HG03039 (cell line): ENCODE results near the gene NOP9.

Source experiments
- ATAC-seq: cut with Tn5 transposase; IDR thresholded peaks from one replicate; pipeline ENCODE4 v1.9.1; 2021; ENCODE audit warnings: mild to moderate bottlenecking, moderate library complexity; ENCODE audit not compliant: unreplicated experiment

The NOP9 gene

DNA sequence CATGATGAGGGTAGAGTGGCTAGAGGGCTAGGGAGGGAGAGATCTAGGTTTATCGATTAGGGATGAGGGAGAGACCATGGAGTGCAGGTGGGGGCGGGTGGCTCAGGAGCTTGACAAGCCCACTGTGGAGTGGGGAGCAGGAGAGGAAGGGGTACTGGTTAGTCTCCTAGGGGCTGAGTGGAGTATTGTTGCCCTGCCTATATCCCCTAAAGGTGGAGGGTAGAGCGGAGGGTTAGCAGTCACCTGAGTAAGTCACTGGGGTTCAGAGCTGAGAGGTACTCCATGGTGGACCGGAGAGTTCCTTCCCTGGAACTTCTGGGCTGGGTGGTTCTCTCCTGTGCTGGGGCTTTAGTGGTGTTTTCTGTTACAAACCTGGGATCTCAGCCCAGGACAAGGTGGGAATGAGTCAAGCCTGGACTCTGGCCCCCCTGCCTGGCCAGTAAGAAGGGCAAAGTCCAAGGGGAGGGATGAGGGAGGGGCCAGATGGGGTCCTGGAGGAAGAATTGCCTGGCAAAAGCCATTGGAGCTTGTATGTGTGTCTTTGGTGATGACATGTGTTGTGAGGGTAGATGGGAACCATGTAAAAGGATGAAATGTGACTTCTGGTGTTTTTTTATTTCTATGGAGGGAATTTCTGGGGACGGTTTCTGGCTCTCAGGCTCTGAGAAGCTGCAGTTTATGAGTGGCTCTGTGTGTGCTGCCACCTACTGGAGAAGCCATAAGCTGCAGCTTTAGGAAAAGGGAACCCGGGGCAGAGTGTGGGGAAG is 8.1 kb downstream of the NOP9 start, which contains the start of gene CIDEB:
Gene CIDEB, minus strand, starts transcription at position 403 of the 767 bp plus-strand sequence. Its CDS starts 119 bp downstream, at position 284.
- no peak for ATAC-seq

DNA sequence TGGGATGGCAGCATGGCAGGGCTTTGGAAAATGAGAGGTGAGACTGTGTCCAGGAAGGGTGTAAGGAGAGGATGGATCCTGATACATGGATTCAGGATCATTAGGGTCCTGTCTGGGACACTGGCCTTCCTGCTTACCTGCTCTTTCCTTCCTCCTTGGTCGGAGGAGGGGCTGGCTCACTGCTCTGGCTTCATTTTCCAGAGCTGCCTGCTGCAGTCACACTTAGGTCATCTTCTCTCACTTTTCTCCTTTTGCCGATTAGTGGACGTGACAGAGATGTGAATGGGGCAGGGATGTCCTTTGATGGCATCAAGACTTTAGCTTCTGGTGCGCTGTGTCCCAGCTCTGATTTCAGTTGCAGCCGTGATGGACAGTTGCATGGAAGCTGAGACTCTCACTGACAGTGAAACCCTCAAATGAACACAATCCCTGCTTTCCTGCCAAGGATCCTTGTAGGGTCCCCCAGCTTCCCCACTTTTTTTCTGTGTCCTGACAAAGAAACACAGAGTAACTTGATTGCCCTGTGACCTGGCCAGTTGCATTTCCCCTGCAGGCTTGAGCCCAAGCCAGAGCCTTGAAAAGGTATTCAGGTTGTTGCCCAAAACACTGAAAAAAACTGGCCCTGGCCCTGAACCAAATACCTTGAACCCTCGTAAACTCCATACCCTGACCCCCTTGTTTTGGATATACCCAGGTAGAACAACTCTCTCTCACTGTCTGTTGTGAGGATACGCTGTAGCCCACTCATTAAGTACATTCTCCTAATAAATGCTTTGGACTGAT is 8.9 kb downstream of the NOP9 start:
- no peak for ATAC-seq

DNA sequence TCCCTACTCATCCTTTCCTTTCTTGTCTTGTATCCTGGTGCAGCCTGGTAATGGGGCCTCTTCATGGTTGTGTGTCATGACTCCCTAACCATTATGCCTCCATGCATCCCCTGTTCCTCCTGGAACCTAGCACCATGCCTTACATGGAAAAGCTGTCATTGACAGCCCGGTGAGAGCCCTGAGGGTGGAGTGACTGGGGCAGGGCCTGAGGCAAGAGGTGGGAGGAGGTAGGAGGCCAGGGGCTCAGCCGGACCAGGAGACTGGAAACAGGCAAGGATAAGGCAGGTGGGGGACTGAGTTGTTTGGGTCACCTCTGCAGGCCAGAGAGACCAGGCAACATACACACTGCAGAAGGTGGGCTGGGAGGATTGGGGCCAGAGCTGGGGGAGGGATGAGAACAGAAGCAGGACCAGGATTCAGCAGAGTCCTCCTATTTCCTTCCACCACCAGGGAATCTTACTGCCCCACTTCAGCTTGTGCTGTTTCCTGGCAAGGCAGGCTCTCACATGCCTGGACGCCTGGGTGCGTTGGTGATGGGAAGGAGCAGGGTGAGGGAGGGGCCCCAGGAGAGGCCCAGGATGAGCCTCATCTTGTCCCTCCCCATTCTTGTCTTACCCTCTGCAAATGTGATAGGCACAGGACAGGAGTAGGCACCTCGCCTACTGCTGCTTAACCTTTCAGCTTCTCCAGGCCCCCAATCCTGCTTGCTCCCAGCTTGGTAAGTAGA is 10.1 kb downstream of the NOP9 start, which contains the start of gene LTB4R2:
Gene LTB4R2, plus strand, starts transcription at position 603 of the 727 bp plus-strand sequence. CDS start 525 bp downstream, outside the sequence.
- no peak for ATAC-seq

DNA sequence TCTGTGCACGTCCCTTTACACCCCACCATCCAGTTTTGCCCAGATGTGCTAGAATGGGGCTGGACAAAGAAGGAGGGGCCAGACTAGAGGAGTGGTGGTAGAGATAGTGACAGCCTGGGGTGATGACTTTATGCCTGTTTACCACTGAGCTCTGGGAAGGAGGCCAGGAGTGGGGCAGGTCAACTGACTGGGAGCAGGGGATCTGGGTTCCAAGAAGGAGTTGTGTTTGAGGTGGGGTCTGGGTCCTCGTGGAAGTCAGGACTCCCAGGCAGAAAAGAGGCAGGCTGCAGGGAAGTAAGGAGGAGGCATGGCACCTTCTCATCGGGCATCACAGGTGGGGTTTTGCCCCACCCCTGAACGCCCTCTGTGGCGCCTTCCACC is 10.6 kb downstream of the NOP9 start:
- ATAC-seq, result no peak

DNA sequence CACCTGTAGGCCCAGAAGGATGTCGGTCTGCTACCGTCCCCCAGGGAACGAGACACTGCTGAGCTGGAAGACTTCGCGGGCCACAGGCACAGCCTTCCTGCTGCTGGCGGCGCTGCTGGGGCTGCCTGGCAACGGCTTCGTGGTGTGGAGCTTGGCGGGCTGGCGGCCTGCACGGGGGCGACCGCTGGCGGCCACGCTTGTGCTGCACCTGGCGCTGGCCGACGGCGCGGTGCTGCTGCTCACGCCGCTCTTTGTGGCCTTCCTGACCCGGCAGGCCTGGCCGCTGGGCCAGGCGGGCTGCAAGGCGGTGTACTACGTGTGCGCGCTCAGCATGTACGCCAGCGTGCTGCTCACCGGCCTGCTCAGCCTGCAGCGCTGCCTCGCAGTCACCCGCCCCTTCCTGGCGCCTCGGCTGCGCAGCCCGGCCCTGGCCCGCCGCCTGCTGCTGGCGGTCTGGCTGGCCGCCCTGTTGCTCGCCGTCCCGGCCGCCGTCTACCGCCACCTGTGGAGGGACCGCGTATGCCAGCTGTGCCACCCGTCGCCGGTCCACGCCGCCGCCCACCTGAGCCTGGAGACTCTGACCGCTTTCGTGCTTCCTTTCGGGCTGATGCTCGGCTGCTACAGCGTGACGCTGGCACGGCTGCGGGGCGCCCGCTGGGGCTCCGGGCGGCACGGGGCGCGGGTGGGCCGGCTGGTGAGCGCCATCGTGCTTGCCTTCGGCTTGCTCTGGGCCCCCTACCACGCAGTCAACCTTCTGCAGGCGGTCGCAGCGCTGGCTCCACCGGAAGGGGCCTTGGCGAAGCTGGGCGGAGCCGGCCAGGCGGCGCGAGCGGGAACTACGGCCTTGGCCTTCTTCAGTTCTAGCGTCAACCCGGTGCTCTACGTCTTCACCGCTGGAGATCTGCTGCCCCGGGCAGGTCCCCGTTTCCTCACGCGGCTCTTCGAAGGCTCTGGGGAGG is 11.3 kb downstream of the NOP9 start, which contains the start of gene LTB4R:
Gene LTB4R, plus strand, starts transcription at position 857 of the 959 bp plus-strand sequence. CDS start 4,150 bp downstream, outside the sequence.
- ATAC-seq, result peak; percentile 63

DNA sequence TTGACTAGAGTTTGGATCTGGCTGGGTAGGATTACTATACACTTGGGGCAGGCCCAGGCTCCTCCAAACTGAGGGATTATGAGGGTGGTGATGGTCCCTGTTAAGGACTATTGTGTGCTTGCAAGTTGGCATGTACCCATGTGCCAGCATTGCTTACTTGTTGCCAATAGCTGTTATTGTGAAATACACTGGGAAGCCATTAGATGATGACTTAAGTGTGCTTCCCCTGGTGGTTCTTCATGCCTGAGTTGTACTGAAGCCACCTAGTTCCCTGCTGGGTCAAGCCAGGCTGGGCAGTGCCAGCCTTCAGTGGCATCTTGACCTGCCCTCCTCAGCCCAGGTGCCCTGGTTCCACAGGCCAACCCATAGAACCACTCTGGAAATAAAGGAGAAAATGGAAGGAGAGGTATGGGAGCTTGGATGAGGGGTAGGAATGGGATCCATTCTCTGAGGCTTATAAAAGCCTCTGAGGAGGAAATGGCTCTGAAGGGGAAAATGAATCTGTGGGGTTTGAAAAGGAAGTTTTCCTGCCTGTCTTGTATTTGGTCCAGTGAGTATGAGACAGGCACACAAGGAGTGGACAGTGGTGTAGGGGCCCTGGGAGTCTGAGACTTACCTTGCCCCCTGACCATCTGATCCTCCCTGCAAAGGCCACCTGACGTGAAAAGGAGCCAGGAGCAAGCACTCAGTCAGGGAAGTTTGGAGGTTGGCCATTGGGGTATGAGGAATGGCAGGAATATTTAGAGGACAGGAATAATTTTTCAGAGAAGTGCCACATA is 12.4 kb downstream of the NOP9 start:
- no peak for ATAC-seq

DNA sequence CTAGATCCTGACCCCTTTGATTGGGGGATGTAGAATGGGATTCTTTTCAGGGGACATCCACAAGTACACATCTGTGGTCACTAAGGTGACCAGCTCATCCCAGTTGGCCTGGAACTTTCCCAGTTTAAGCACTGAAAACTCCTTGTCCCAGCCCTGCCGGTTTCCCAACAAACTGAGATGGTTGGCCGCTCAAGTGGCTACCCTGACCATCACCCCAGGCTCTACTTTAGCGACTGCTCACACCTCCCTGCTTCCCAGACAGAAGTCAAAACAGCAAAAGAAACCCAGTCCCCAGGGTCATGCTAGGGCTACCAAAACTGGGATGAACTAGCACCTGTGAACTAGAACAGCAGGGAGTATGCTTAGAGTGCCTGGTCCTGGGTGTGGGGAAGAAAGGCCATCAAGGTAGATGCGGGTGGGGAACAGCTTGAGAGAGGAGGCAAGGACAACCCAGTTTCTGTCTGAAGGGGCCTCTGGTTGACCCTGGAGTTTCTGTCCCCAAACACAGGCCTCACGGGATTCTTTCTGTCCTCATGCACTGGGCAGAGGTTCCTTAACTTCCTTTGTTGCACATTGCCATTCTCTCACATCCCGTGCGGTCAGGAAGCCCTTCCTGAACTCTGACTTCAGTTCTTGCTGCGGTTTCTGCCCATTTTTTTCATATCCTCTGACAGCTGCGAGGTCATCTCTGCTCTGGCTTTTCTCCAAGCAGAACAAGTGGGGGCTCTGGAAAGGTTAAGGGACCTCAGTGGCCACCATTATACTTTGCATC is 13.3 kb downstream of the NOP9 start:
- no peak for ATAC-seq

DNA sequence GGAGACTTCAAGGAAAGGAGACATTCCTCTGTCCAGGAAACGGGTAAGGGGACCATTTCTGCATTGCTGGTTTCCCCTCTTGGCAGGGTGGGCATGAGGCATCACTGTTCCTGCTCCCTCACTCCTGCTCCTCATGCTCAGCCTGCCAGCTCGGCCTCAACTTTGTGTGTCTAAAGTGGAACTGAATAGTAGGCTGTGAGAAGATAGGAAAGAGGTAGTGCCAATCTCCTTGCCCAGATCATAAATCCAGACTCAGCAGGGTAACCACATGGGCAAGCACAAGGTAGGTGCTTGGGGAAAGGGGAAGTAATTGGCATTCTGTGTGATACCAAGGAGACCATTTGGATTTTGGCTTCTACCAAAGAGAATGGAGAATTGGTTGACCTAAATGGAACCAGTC is 14.3 kb downstream of the NOP9 start:
- no peak for ATAC-seq

DNA sequence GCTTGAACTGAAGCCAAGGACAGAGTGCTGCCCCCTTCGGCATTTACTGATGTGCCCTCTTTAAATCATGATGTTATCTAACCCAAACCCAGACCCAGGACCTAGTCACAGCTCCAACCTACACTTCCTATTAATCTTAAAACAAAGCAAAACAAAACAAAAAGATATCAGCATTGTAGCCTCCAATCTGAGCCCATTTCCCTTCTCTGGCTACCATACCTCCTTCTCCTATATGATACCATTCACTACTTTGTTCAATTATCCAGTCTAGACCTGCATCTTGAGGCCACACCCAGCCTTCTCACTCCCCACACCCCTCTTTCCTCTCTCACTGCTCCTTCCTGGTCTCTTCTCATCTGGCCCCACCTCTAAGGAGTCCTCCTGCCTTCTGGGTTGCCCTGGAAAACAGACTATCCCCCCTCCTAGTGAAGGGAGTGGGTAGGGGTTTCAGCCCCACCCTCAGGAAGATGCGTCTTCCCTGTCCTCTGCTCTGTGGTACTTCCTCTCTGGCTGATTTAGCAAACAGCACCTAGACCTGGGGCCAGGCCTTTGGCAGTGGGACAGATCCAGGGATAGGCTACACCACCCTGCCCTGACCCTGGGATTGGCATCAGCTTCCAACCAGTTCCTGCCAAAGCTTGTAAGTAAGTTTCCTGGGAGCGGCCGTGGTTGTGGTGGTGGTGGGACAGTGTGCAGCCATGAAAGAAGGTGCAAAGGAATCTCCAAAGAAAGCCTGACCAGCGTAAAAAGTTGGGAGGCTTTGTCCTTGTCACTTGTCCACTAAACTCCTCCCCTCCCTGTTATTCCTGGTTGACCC is 14.9 kb downstream of the NOP9 start:
- ATAC-seq, result no peak

DNA sequence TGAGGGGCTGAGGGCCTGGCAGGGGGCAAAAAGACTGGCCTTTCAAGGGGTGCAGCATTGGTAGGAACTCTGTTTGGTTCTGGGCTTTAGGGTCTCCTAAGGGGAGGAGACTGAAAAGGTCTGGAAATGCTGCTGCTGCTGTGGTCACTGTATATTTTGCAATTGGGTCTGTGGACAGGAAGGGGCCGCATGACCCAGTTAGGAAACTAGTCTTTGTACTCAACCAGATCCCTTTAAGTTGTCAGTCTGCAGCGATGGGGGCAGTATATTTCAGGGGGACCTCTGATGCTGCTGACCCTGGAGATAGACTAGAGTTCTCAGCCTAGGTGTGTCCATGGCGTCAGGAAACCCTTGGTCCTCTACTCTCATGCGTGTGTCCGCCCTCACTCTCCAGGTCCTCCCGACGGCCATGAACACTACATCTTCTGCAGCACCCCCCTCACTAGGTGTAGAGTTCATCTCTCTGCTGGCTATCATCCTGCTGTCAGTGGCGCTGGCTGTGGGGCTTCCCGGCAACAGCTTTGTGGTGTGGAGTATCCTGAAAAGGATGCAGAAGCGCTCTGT is 15.7 kb downstream of the NOP9 start:
- no peak for ATAC-seq

DNA sequence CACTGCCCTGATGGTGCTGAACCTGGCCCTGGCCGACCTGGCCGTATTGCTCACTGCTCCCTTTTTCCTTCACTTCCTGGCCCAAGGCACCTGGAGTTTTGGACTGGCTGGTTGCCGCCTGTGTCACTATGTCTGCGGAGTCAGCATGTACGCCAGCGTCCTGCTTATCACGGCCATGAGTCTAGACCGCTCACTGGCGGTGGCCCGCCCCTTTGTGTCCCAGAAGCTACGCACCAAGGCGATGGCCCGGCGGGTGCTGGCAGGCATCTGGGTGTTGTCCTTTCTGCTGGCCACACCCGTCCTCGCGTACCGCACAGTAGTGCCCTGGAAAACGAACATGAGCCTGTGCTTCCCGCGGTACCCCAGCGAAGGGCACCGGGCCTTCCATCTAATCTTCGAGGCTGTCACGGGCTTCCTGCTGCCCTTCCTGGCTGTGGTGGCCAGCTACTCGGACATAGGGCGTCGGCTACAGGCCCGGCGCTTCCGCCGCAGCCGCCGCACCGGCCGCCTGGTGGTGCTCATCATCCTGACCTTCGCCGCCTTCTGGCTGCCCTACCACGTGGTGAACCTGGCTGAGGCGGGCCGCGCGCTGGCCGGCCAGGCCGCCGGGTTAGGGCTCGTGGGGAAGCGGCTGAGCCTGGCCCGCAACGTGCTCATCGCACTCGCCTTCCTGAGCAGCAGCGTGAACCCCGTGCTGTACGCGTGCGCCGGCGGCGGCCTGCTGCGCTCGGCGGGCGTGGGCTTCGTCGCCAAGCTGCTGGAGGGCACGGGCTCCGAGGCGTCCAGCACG is 16.4 kb downstream of the NOP9 start:
- ATAC-seq, result no peak

DNA sequence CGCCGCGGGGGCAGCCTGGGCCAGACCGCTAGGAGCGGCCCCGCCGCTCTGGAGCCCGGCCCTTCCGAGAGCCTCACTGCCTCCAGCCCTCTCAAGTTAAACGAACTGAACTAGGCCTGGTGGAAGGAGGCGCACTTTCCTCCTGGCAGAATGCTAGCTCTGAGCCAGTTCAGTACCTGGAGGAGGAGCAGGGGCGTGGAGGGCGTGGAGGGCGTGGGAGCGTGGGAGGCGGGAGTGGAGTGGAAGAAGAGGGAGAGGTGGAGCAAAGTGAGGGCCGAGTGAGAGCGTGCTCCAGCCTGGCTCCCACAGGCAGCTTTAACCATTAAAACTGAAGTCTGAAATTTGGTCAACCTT is 16.9 kb downstream of the NOP9 start:
- ATAC-seq, result no peak

DNA sequence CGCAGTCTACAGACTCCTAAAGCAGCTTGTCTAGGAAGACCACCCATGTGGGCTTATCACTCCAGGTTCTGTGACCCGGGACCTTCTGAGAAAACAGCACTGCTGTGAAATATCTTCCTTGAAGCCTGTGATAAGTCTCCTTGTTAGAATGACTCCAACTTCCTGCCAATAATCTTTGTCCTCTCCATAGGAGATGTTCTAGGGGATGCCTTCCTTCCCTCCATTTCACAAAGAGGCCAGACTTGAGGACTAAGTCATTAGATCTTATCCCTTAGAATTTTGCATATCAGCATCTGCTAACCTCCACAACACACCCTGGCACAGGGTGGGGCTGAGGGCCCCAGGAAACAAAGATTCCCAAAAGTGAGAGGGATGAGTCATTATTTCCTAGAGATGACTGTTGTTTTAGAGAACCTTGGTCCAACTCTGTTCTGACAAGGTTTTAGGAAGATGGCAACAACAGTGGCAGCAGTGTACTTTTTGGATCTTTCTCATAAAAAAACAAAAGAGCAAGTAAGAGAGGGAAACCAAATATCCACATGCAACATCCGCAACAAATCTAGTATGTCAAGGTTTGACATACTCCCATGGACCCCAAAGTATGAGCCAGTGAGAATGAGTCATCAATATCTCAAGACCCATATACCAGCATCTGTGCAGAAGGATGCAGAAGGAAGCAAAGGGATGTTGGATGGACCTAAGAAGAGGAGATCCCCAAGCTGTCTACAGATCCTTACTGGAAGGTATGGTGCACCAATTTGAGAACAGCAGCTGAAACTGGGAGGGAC is 17.7 kb downstream of the NOP9 start:
- ATAC-seq, result no peak

DNA sequence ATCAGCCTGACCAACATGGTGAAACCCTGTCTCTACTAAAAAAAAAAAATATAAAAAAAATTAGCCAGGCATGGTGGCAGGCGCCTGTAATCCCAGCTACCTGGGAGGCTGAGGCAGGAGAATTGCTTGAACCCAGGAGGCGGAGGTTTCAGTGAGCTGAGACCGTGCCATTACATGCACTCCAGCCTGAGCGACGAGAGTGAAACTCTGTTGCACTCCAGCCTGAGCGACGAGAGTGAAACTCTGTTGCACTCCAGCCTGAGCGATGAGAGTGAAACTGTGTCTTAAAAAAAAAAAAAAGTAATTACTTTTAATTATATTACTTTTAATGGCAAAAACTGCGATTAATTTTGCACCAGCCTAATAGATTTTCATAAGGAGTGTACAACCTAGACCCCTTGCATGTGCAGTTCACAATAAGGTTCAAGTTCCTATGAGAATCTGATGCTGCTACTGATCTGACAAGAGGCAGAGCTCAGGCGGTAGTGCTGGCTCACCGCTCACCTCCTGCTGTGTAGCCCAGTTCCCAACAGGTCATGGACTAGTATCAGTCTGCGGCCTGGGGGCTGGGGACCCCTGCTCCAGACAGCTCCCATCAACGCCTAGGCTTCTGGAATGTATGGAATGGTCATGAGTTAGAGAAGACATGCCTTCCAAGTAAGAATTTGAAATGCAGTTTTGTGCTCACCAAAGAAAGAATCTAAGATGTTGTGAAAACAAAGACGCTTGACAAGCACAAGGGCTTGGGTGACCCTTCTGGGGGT is 21.7 kb downstream of the NOP9 start:
- ATAC-seq, result no peak

DNA sequence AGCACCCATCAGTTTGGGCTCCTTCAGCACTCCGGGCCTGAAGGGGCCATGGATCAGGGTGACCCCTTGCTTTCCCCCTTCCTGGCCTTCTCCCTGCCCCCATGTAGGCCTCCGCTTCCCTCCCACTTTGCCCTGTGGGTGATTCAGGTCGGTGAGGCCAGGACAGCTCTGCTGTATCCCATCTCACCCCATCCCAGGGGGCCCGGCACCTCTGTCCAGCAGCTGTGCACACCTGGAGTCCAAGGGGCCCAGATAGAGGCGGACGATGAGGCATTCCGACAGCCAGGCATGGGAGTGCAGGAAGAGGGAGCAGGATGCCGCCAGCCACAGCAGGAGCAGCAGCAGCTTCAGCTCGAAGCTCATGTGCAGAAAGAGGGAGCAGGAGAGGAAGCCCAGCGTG is 23.0 kb downstream of the NOP9 start:
- no peak for ATAC-seq
